Astrocyte (in vitro differentiated cells and primary cell): Measurements from ENCODE around the gene SHC3.

ENCODE experiments used
- CTCF ChIP-seq: IDR thresholded peaks from 2 replicates; pipeline ENCODE4 v1.5.1; 2011; ENCODE audit warnings: low read depth, mild to moderate bottlenecking, inconsistent platforms, low read length, moderate library complexity; ENCODE audit not compliant: insufficient read depth
- EZH2 ChIP-seq: IDR thresholded peaks from 2 replicates; pipeline ENCODE4 v1.6.1; 2012; ENCODE audit warnings: mild to moderate bottlenecking, low read length, inconsistent platforms; ENCODE audit not compliant: insufficient read depth

GRCh38 chr9:89025553-89025952 lies 153.1 kb downstream of the SHC3 start:
- TF ChIP-seq CTCF = no peak
- no peak for TF ChIP-seq EZH2
